OCI-M2 (cell line): ENCODE data around the gene PPP1R18.
"Not testable (repeated sequence)": the region's sequence is repeated elsewhere in the genome, so short reads cannot be mapped to it uniquely, and the experiment has no call there.

Experiments
- DNase-seq: peaks from one replicate; lab custom pipeline; 2025; ENCODE audit not compliant: unreplicated experiment; lab: John Stamatoyannopoulos, UW

Gene PPP1R18

DNA sequence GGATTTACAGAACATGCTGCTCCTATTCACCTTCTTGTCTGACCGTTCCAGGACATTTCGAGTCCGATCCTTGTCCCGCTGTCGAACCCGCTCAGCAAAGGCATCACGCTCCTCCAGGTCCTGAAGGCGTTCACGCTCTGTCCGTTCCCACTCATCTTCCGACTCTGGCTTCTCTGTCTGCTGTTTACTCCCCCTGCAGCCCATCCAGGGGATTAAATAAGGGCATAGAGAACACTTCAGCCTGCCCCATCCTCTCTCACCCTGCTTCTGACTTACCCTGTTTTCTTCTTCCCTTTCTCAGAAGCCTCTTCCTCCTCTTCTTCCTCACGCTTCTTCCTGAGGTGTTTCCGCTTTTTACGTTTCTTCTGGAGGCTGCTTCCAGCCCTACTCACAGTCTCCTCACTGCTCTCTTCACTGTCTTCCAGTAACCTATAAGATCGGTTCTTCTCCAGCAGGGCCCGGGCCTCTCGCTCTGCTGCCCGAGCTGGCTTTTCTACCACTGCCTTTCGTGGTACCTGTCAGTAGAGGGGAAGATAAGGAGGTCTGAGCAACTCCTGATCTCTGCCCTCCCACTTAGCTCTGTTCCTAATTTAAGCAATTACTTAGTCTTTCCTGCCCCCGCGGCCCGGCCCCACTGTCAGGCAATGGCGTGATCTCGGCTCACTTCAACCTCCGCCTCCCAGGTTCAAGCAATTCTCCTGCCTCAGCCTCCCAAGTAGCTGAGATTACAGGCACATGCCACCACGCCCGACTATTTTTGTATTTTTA, 15.5 kb downstream of the PPP1R18 start:
- DNase-seq = no peak

DNA sequence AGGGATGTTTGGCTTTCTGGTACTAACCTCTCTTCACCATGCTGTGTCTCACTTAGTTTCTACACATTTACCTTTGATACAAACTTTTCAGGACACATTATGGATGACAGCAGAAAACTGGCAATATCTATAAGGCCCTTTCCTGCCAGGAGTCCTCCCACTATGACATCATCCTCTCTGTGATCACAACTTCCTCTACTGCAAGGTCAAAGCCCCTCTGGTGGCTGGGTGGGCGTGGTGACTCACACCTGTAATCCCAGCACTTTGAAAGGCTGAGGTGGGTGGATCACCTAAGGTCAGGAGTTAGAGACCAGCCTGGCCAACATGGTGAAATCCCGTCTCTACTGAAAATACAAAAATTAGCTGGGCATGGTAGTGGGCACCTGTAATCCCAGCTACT, 20.1 kb downstream of the PPP1R18 start:
- not testable (repeated sequence) for DNase-seq

DNA sequence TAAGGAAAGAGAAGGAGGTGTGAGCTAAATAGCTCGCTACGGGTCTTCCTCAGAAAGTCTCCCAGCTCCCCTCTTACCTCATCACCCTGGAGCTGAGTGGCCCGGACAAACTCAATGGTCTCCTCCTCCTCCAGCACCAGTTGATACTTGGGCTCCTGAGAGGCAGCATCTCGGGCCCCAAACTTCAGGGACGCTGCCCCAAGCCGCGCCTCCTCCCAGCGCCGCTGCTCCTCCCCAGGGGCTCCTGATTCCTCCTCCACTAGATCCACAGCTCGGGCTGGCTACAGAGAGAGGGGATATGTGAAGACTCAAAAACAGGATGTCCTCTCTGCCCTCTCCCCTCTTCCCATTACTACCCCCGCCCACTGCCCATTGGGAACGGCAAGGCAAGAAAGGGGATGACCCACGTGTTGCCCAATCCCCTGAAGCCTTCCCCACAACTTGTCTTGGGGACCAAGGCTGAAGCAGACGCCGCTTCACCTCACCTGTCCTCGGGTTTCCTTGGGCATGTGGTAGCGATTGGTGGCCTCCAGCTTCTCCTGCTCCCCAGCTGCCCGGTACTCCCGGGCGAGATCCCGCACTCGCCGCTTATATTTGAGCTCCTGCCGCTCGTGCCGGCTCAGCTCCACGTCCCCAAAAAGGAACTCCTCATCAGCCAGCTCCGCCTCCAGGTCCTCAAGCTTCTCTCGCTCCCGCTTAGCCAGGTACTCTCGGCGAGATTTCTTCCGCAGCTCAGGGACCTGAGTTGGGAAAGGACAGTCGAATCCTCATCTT, 21.3 kb downstream of the PPP1R18 start:
- no peak for DNase-seq

DNA sequence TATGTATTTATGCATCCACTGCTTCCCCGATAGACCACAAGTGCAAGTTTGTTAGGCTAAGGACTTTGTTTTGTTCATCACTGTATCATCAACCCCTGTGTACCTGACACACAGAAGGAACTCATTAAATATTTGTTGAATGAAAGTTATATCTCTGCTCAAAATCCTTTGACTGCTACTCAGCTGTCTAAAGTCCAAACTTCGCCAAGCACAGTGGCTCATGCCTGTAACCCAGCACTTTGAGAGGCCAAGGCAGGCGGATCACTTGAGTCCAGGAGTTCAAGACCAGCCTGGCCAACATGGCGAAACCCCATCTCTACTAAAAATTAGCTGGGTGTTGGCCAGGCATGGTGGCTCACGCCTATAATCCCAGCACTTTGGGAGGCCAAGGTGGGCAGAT, 28.5 kb downstream of the PPP1R18 start:
- not testable (repeated sequence) for DNase-seq

DNA sequence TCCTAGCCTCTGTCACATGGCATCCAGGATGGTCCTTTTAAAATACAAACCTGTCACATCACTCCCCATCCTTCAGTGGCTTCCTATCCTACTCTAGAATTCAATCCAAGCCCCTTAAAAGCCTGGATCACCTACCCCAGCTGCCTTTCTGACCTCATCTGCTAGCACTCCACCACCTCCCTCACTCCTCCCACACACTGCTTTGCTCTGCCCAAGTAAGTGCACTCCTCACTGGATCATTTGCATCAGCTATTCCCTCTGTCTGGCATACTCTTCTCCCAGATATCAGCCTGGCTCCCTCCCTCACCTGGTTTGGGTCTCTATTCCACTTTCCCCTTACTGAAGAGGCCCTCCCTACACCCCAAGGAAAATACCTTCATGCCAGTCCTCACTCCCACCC, 29.0 kb downstream of the PPP1R18 start:
- DNase-seq = no peak

DNA sequence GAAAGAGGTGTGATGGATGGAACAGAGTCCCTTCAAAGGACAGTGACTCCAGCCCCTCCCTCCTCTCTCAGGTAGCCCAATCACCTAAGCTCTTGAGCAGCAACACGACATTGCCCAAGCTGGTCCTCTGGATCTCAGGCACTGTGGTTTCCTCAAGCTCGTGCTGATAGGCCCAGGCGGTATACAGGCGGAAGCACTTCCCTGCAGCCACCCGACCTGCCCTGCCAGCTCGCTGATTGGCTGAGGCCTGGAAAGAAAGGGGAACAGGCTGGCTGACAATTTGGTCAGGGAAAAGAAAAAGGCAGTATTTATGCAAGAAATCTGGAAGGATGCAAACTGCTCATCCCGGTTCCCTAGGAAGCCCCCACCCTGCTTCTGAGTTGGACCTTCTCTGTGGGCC, 29.9 kb downstream of the PPP1R18 start:
- DNase-seq = no peak

DNA sequence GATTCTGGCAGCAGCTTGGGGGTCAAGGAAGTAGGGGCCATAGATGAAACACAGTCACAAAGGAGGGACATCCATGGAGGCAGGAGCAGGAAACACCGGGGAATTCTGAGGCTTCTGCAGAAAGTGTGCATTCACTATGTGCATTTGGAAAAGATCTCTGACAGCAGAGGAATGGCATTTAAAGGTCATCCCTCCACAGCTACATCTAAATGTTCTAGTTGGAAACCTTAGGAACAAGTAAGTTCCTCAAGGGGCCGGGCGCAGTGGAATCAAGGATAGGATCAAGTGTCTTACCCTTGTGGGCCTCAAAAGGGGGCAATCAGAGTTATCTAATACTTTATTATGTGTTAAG, 30.7 kb downstream of the PPP1R18 start:
- no peak for DNase-seq

DNA sequence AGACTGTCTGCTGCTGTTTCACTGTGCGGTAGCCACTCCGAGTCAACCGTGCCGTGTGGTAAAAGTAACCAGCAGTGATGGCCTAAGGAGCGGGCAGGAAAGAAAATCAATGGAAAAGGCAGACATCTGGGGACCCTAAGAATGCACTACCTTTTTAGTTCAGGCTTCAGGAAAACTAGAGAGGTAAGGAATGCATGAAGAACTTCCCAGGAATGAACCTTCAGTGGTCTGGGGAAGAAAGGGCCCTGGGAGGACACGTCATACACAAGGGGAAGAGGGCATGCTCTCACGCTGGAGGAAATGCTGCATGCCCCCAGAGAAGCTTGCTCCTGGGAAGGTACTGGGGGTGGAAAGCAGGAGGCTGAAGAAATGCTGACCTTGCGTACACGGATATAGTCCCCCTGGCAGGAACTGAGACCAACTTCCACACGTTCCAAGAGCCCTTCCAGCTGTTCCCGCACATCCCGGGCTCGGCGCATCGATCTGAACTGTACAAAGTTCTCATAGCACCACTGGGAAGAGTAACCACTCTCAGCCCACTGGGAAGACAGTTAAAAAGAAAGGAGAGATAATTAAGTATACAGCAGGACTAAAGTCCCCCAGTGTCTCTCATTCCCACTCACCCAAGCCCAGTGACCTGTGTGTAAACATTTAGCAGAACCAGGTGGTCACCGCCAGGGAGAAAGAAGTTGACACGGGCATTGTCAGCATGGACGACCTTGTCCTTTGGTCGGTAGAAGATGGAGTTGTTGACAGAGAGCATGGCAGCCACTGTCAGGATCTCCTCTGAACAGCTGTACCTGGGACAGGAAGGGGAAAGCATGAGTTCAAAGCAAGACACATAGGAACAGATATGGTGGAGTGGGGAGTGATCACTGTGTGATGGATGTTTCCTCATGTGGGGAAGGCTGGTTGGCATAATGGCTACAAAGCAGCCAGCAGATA, 31.4 kb downstream of the PPP1R18 start:
- DNase-seq = no peak

DNA sequence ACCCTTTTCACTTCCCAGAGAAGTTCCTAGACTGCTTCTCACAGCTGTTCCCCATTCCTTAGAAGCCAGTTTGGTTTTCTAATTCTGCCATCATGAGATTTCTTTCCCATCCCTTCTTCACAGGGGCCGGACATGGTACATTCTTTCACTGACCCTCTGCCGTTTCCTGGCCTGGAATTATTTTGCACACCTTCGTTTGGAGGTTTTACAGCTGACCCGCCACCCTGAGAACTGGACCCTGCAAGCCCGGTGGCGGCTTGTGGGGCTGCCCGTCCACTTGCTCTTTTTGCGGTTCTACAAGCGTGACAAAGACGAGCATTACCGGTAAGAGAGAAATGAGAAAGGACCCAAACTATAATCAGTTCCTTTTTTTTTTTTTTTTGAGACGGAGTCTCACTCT, 35.3 kb downstream of the PPP1R18 start:
- no peak for DNase-seq

DNA sequence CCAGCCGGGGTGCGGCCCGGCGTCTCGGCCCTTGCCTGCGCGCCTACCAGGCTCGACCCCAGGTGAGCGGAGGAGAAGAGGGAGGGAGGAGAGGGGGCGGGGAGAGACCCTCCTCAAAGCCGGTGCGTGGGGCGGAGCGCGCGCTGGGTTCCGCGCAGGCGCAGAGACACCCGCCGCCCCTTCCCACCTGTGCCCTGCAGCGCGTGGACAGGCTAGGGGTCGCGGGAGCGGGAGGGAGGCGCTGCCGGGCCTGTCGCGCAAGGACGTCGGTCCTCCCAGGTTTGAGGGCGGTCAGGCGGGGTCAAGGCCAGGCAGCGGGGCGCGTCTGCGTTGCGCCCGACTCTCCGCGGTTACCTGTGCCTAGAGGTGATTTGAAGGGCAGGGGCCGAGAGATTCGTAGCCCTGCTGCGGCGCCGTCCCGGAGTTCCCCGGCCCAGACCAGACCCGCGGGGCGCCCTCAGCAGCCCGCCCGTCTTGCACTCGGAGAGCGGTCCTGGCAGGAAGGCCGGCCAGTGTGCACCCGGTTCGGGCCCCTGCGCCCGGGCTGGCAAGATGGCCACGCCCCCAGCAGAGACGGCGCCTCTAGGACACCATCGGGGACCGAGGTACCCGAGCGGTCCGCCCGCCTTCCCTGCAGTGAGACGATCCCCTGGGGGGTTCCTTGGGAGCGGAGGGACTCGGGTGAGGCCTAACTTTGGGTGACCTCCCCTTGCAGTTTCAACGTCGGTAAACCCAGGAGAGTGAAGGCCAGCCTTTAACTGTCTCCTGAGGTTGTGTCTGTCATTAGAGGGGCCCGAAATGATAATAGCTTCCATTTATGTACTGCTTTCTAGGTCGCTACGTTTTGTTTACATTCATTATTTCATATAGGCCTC, 39.0 kb downstream of the PPP1R18 start:
- DNase-seq = peak; percentile 51

DNA sequence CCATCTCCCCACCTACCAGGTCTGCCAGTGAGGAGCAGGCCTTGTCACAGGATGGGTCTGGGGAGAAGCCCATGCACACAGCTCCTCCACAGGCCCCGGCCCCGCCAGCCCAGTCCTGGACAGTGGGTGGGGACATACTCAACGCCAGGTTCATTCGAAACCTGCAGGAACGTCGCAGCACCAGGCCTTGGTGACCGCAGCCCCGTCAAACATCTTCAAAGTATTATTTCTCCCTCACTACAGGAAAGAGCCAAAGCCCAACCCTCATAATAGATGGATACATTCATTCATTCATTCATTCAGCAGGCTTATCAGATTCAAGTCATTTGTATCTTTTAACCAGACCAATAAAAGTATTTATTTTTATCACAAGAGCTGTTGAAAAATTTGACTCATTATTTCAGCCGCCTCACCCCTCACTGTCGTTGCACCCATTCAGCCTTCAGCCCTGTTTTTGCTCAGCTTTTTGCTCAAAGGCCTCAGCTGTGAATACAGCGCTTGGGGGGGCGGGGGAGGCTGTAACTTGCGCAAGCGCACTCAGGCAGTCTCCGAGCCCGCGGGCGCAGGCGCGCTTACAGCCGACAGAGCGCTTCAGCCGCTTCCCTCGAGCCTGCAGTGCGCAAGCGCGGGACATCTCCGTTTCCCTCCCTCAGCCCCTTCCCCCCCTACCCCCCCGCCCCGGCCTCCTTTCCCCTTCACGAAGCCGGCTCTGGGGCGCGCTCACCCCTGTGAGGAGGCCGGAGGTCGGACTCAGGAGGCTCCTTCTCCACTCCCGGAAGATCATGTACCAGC, 39.8 kb downstream of the PPP1R18 start, which contains the start of gene C6orf136:
C6orf136 (plus strand) TSS at position 684 of the 792 bp plus-strand sequence; CDS start at position 783, 99 bp downstream.
- DNase-seq = peak; percentile 59

DNA sequence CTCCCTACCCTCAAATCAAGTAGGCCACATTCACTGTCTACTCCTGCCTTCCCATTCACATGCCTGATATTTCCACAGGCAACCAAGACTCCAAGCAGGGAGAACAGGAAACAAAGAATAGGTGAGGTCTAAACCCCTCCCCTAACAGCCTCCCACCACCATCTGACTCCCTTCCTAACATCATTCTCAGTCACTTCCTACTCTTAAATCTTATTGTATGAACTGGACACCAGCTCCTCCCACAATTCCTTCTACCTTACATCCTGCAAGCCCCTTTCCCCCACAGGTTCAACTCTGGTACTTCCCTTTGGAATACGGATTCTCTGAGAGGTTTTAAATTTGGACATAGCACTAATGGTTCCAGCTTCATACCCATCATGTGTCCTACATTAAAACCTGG, 40.5 kb downstream of the PPP1R18 start:
- no peak for DNase-seq

DNA sequence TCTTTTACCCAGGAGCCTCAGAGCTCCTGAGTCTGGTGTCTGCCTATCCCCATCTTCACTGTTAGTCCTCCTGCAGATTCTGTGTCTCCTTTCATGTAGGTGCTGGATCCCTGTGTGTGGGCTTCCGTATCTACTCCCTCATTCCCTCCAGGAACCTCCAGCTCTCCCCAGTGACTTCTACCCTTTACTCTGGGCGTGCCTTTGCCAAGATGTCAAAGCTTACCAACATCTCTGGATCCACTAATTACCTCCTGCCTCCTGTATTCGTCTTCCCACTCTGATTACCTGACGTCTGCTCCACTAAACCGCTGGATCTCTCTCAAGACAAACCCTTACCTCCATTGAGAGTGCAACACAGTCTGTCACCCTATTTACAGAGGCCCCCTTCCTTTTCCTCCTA, 41.7 kb downstream of the PPP1R18 start:
- no peak for DNase-seq

DNA sequence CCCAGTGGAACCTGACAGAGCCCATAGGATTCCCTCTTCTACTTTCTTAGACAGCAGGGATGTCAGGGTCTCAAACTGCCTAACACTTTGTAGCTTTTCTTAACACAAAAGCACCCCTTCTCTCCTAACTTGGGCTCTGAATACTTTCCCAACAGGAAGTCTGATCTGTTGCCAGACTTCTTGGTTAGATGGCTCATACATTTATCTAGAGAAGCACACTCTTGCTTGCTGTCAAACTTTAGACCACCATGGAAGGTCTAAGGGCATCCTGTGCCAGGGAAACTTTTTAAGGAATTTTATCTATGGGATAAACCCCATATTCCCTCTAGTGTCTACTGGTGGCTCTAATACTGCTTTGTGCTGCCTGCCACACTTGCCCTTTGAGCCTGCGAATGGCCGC, 42.8 kb downstream of the PPP1R18 start:
- no peak for DNase-seq

DNA sequence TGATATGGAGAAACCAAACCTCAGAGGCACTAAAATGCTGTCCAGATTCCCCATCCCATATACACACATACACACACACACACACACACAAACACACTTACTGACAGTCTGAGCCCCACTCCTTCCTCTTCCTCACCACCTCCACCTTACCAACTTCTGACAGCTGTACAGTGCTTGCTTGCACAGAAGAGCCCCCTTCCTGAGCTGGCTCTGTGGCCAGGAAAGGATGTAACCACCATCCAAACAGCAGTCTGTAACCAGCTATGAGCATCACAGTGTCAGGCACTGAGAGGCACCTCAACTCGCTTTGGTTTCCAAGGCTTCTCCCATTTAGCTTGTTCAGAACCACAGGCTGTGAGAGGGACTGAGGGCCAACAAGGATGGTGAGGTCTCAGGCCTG, 45.4 kb downstream of the PPP1R18 start:
- DNase-seq = no peak

DNA sequence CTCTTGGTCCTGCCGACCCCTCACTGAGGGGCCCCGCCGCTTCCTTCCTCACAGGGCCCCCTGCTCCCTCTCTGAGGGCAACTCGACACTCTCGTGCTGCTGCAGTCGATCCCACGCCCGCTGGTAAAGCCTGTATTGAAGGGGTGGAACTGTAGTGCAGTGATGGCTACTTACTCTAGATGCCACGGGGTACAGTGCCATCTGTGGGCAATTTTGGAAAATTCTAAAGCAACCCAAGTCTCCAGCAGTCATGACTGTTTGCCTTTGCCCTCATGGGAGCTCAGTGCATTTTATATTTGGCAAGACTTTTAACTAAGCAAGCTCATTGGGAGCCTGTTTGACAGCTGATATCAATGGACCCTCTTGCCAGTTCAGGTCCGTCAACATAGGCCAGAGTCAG, 46.0 kb downstream of the PPP1R18 start:
- no peak for DNase-seq

DNA sequence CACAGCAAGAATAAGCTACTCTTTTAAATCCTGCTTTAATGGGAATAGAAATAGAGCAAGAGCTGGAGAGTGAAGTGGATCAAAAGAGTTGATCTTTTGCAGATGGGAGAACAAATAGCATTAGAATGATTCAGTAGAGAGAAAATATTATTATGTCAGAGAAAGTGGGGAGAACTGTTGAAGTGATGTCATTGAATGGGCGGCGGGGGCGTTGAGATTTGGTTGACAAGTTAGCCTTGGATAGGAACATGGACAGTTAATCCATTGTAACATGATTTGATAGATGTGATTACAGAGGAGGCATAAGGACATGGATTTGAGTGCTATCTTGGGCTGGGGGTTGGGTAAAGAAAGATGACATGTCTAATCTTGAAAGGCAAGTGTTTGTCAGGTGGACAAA, 50.6 kb downstream of the PPP1R18 start:
- DNase-seq = no peak

DNA sequence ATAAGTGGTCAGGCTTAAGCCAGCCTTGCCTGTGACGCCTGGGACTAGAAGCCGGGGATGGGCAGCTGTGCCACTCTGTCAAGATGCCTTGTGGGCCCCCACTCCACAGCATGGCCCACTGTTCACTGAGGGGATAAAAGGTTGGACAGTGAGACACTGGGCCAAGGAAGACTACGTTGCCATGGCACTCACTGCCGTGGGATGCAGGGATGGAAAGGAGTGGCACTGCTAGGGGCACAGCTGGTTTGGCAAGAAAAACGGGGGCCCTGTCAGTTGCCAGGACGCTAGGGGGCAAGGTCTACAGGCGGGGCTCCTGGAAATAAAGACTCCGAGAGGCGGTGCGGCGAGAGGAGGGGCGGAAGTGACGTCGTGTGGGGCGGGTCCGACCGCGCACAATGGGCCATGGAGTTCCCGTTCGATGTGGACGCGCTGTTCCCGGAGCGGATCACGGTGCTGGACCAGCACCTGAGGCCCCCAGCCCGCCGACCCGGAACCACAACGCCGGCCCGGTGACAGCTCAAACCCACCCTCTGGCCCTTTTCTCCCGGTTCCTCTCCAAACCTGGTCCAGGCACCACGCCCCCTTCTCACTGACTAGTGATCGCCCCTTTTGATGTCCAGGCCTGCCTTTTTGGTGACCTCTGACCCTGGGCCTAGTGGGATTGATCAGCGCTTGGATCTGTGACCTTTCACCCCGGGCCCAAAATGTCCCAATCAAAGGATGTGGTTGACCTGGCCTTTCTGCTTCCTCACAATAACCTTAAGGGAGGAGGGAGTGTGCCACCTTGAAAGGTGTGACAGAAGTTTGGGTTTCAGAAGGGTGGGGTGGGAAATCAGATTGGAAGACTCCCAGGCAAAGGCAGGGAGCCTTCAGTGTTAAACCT, 59.7 kb downstream of the PPP1R18 start, which contains the start of gene ATAT1:
ATAT1 (plus strand) TSS at position 391 of the 883 bp plus-strand sequence.
- no peak for DNase-seq
